IPS-11a (cell line): ENCODE data around the gene LSM12.
A peak's percentile ranks its signal among the peaks of the same experiment; 100 is the strongest.

Source experiments
- H3K4me3 ChIP-seq: one replicate; pipeline ENCODE4 v1.5.1; 2013; ENCODE audit warnings: low read depth, low read length, control low read depth

LSM12 gene

DNA sequence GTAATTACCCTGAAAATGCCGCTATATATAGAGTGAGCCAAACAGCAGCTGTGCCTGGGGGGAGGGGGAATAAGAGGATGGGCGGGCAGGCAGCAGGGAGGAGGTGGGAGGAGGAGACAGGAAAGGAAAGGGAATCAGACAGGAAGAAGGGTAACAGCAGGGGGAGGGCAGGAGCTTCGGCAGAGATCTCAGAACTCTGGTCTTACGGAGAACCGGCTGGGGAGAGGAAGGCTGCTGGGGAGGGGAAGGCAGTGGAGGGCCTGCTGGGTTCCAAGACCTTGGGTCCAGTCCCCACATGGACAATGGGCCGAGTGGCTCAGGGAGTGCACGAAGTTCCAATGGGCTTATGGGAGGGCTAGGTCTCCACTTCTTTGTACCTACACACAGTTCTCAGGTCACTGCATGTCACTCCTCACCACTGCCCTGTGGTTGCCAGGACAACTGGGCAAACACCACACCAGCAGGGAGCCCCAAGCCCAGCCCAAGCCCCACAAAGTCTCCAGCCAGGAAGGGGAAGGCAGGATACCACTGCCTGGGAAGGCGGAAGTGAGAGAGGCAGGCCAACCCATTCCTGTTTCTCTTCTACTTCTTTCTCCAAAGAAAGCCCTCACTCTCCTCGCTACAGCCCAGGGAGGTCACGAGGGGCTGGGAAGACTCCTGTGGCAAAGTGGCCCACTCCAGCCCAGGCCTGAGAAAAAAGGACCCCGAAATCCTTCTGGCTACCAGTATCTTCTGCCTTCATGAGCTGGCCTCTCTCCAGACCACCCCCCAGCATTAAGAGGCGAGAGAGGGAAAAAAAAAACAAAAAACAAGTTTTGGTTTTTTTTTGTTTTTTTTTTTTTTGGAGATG is 29.4 kb upstream of the LSM12 start:
- peak overlapping the region; percentile 27 for H3K4me3 ChIP-seq

DNA sequence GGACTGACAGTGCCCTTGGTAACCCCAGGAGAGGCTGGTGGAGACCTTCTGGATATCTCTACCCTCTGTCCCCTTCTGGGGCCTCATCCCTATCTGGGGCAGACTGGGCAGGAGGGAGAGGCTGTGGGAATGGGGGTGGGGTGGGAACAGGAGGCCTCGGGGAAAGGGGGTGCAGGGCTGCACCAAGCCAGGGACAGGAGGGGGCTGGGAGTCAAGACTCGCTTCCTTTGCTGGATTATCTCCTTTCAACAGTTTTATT is 28.8 kb upstream of the LSM12 start:
- H3K4me3 ChIP-seq = no peak overlapping the region

DNA sequence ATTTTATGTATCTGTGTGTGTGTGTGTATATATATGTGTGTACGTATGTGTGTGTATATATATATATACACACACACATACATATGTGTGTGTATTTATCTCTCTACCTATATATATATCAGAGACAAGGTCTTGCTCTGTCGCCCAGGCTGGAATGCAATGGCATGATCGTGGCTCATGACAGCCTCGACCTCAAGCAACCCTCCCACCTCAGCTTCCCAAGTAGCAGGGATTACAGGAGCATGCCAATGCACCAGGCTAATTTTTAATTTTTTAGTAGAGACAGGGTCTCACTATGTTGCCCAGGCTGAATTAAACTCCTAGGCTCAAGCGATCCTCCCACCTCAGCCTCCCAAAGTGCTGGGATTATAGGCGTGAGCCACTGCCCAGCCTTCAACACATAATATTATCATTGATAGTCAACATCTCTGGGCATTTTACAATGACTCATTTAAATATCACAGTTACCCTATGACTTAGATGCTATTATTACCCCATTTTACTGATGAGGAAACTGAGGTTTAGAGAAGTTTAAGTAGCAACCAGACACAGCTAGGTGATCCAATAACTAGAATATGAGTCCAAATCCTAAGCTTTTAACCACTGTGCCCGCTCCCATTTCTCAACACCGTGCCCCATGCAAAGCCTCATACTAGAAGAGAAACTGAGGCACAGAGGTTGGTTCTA is 28.4 kb upstream of the LSM12 start:
- no peak overlapping the region for H3K4me3 ChIP-seq

DNA sequence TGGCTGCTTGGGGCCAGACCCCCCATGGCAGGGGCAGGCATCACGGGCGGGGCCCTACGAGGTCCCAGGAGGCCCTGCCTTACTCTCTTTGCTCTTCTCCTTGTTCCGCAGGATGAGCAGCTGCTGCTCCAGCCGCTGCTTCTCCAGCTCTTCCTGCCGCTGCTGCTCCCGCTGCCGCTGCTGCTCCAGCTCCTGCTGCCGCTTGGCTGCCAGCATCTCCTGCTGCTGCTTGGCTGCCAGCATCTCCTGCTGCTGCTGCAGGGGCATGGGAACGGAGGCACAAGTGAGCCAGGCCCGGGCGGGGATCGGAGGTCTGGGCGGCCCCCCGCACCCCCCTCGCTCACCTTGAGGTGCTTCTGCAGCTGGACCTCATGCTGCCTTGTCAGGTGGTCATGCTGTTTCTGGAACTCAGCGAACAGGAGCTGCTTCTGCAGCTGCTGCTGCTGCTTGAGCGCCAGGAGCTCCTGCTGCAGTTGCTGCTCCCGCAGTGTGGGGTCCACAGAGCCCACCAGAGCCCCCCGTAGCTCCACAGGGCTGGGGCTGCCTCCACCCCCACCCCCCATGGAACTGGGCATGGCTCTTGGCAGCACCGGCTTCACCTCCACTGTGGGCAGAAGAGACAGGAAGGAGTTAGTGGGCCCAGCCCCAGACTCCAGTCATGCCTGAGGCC is 26.9 kb upstream of the LSM12 start:
- H3K4me3 ChIP-seq = no peak overlapping the region

DNA sequence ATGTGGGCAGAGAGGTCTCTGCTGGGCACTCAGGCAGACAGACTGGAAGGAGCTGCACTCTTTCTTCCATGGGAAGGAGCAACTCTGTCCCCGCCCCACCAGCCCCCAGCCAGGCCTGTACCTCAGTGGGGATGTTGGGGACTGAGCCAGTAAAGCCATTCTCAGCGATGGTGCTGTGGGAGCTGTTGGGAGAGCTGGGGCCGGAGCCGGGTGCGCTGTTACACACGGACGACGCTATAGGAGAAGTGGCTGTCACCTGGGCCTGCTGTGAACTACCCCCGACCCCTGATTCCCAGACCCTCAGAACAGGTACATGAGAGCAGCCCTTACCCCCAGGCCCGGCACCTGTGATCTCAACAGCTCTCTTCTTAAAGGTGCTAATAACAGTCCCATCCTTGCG is 25.6 kb upstream of the LSM12 start:
- no peak overlapping the region for H3K4me3 ChIP-seq

DNA sequence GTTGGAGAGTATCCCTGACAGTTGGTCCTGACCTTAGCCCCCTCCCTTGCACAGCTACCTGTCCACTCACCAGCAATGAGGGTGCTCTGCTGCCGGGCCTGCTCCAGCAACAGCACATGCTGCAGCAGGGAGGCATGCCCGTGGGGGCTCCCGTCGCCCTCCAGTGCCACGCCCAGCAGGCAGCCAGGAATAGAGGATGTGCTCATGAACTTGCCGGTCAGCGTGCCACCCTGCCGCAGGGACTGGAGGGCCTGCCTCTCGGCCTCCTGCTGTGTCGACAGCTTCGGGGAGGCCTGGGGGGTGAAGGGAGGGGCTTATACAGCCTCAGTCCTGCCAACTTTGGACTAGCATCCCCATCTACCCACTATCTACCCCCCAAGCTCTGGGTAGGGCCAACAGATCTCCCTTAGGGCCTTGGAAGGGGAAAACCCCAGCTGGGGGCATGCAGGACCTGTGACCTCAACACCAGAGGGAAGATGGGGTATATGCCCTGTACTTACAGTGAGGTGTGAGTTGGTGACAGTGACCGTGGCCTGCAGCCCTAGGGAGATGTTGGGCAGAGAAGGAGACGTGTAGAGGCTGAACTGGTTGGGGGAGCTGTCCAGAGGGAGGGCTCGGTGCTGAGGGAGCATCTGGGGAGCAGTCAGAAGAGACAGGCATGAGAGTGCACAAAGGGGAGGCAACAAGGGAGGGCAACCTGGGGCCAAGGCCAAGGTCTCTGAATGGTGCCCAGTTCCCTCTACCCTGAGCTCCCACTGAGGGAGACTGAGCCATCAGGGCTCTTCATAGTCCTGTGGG is 24.9 kb upstream of the LSM12 start:
- no peak overlapping the region for H3K4me3 ChIP-seq

DNA sequence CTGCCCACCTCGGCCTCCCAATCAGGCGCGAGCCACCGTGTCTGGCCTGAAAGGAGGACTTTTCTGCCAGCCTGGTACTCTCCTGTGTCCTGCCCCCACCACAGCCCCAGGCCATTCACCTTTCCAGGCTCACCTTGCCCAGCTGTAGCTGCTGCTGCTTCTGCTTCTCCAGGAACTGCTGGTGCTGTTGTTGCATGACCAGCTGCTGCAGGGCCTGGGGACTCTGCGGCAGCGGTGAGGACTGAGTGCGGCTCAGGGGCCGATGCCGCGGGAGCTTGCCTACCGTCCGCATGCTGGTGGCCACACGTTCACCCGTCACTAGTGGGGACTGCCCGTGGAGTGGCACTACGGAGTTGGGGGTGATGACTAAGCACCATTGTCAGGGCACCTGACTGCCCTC is 21.8 kb upstream of the LSM12 start:
- H3K4me3 ChIP-seq = no peak overlapping the region

DNA sequence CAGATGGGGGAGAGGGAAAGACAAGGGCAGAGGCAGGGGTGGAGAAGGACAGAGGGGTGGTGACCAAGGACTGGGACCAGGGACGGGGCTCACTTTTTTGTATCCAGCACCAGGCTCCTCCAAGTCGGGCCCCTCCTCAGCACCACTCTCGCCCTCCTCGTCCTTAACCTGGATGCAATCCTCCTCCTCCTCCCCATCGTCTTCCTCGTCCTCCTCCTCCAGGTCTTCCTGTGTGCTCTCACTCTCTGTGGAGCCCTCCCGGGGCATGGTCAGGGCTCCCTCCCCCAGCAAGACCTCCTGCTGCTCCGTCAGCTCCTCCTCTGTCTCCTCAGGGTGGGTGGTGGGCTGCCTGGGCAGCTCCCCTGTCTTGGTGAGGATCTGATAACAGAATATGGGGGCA is 20.8 kb upstream of the LSM12 start:
- H3K4me3 ChIP-seq = peak overlapping the region; percentile 27

DNA sequence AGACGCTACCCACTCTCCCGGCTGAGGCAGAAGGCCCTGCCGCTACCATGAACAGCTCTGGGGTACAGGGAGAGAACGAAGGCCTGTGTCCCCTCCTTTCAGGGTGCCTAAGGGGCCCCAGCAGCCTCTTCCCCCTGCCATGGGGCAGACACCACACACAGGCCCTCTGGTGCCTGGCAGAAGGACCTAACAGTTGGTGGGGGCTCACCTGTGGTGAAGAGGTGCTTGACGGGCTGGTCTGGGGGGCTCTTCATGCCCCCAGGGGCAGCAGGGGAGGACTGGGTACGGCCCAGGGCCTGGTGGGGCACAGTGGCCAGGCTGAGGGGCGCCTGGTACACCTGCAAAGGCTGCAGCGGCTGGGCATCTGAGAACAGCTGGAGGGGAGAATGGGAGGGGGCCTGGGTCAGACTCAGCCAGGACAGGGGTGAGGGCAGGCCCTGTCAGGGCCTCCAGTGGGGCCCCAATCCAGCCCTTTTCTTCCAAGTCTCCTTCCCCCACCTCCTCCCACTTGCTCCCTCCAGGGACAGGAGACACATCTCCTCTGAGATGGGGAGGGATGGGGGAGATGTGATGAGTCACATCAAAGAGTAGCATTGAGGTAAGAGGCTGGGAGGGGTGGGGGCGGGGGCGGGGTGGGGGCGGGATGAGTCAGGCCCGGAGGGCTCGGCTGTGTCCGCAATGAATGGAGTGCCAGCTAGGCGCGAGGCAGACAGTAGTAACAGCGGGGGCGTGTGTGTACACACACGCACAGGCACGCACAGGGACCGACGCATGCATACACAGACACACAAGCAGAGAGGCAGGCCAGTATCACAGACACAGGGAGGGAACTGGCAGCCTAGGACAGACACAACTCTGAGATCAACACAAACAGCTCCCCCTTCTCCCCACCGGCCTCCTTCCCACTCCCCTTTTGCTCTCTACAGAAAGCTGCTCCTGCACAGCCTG is 20.2 kb upstream of the LSM12 start:
- peak overlapping the region; percentile 27 for H3K4me3 ChIP-seq

DNA sequence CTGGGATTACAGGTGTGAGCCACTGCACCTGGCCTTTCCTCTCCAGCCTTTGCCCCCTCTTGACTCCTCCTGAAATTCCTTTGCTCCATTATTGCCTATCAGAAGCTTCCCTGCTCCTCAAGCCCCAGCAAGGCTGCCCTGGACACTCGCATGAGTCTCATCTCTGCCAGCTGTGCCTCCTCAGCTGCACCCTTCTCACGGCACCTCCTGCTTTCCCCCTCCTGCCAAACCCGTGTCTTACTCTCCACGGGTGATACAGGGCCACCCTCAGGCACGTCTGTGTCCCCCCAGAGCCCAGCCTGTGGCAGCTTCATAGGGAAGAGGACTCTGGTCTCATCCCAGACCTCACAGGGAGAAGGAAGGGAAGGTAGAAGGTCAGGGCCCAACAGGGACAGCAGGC is 19.4 kb upstream of the LSM12 start:
- H3K4me3 ChIP-seq = no peak overlapping the region

DNA sequence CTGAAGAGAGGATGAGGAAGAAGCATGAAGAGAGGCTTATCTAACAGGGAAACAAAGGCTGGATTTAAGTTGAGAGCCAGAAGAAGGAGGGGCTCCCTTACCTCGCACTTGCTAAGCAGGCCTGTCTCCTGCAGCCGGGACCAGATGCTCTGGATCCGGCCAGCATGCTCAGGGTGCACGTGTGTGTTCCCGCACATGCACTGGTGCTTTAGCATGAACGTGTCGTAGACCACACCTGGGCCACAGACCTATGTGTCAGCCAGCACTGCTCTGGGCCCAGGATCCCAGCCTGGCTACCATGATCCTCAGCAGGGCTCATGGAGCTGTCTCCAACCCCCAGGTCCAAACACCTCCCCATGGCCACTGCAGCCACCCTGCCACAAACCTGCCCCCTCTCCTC is 18.4 kb upstream of the LSM12 start:
- H3K4me3 ChIP-seq = no peak overlapping the region

DNA sequence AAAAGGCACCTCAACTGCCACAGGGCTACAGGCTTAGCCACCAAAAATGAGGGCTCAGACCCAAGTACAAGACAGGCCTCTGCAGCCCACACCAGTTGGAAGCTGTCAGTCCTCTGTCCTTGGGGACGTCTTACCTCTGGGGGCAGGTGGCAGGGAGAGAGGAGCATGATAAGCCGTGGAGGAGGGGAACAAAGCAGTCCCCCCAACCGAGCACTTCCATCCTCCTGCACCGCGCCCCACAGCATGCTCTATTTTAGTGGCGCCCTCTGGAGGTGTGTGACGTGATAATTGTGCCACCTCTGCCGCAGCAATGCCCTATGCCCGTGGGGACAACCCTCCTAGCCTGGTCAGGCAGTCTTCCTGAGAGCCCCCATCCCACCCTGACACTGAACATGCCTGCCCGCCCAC is 17.7 kb upstream of the LSM12 start:
- no peak overlapping the region for H3K4me3 ChIP-seq

DNA sequence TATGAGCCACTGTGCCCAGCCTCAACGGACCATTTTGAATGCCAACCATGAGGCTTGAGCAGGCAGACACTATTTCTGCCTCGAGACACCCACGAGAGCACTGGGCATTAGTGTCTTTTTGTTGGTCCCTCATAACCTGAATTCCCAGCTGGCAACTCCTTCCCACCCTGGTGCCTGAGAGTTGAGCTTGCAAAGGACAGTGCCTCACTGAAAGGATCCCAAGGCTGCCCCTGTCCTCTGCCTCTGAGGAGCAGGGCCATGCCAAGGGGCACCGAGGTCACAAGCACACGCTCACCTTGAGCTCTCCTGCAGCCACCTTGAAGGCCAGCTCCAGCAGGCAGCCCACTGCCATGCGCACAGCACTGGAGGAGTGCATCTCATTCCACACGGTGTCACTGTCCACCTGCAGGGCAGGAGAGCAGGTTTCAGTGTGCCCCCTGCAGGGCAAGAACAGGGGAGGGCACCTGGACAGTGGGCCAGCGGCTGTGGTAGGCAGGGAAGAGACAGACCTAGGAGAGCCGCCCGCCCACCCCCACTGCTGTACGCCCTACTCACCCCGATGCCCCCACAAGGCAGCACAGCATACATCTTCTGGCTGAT is 16.9 kb upstream of the LSM12 start:
- H3K4me3 ChIP-seq = no peak overlapping the region

DNA sequence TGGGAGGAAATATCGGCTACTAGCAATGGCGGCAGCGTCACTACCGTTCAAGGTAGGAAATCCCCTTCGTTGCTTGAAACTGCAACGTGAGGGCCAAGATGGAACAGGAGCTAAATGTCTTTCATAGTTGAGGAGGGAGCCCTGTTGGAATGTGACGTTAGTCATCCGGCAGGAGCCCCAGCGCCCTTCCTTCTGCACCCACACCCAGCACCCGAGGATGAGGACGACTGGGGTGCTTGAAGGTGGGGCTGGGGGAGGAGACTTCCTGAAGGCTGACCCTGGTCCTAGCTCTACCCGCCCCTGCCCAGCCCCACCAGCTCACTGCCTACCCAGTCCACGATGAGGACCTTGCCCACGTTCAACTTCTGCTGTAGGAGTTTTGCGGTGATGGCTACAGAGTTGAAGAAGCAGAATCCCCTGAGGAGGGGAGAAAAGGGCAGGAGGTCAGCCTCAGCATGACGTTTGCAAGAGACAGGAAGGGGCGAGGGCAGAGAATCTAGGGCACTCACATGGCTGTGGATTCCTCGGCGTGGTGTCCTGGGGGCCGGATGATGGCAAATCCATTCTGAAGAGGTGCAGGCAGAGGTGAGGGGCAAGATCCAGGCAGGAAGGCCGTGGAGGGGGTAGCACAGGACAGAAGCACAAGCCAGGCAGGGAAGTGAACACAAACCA is 15.9 kb upstream of the LSM12 start:
- H3K4me3 ChIP-seq = no peak overlapping the region

DNA sequence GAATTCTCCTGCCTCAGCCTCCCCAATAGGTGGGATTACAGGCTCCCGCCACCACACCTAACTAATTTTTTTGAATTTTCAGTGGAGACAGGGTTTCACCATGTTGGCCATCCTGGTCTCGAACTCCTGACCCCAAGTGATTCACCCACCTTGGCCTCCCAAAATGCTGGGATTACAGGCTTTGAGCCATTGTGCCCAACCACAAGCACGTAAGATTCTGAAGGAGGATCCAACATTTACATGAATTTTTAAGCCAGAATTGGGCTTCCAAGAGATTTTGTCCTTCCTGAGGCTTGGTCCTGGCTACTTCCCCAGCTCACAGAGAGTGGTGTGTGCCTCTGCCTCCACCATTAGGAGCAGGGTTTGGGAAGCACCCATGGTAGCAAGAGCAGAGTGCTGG is 15.2 kb upstream of the LSM12 start:
- no peak overlapping the region for H3K4me3 ChIP-seq

DNA sequence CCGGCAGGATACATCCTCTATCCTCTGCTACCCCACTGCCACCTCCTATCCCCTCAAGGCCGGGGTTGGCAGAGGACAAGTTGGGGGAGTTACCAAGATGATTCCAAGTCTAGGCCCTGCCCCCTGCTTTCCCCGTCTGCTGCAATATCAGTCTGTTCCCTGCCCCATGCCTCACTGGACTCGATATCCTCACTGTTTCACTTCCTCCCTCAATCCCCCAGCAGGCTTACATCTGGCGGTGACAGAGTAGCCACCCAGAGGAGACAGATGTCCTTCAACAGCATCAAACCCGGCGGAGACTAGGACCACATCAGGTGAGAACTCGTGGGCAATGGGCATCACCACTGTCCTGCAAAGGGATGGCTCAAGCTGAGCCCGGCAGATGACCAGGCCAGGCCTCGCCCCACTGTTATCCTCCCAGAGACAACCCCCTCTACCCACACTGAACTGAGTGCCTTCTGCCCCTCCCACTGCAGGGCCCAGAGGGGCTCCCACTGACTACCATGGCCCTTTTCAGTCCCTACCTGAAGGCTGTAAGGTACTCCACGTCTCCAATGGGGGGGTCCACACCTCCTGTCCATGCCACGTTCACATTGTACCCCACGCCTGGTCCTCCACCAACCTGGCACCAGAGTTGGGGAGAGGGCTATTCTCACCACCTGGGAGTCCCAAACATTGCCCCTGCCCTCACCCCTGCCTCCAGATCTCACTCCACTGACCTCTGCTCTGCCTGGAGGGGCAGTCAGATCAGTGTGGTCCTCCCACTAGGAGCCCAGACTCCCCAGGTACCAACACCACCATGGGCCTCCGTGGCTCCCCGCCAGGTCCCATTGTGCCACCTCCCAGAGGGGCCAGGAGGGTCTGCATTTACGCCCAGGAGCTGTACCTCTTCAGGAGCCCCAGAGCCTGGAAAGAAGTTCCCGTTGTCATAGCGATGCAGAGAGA is 13.7 kb upstream of the LSM12 start:
- no peak overlapping the region for H3K4me3 ChIP-seq

DNA sequence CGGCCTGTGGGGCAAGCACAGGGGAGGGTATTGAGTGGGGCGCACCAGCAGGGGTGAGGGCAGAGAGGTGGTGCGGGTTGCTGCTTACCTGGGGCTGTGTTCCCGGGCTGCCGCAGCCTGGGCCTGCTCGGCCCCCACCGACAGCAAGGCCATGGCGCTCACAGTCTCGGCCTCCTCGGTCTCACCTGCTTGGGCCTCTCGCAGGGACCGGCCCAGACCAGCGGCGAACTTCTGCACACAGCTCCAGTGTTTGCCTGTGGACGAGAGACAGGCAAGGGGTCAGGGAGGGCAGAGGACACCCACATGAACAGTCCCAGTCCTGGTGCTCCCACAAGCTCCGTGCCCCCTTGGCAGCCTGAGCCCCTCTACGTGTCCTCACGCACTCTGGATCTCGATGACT is 11.9 kb upstream of the LSM12 start:
- H3K4me3 ChIP-seq = no peak overlapping the region

DNA sequence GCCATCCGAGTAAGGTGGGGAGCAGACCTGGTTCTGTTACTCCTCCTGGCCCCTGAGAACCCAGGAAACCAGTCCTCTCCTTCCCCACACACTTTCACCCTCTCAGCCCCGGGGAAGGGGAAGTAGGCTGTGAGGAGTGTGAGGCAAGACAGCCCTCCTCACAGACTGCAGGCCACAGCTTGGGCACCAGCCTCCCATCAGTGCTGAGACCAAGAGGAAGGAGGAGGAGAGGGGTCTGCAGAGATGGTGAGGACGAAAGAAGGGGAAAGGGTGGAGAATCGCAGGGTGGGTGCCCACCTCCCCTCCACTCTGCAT is 11.1 kb upstream of the LSM12 start:
- no peak overlapping the region for H3K4me3 ChIP-seq
